PC-3 (cell line): Measurements from ENCODE around the gene EPHA3.

Experiments used
- EZH2 ChIP-seq: fragments of 300-600 bp; sonication (generic); IDR thresholded peaks from one replicate; pipeline ENCODE4 v1.6.1; 2017; ENCODE audit warnings: antibody characterized with exemption, mild to moderate bottlenecking, low read length; ENCODE audit not compliant: unreplicated experiment
- TF ChIP-seq, protein P1 (sequence below): fragments of 300-600 bp; sonication (generic); conservative IDR thresholded peaks from 2 replicates; pipeline ENCODE4 v1.5.1; 2017; ENCODE audit warnings: antibody characterized with exemption, low read depth, mild to moderate bottlenecking, low read length

DNA sequence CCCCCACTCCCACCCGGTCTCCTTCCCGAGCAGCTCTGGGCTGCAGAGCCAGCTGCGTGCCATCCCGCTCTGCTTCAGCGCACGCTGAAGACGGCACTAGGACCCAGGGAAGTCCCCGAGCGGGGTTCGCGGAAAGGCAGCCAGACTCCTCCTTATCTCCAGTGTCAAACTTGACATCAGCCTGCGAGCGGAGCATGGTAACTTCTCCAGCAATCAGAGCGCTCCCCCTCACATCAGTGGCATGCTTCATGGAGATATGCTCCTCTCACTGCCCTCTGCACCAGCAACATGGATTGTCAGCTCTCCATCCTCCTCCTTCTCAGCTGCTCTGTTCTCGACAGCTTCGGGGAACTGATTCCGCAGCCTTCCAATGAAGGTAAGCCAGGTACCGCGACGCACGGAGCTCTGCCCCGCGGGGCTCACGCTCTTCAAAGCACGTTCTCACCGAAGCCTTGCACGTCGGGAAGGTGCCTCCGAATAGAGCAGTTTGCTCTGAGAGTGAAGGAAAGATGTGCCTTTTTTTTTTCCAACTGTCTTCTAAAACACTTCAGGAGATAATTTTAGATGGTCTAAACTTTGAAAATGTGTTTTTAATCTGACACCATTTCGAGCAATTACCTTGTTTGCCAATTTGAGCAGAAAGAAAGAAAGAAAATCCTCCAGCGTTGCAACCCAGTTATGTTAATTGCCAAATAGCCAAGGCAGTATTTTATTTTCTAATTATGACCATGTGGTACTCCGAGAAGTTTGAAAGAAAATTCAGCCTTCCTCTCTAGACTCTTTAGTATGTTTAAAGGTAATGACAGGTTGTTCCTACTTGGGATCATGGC, at the start of gene EPHA3:
- TF ChIP-seq, protein P1, sequence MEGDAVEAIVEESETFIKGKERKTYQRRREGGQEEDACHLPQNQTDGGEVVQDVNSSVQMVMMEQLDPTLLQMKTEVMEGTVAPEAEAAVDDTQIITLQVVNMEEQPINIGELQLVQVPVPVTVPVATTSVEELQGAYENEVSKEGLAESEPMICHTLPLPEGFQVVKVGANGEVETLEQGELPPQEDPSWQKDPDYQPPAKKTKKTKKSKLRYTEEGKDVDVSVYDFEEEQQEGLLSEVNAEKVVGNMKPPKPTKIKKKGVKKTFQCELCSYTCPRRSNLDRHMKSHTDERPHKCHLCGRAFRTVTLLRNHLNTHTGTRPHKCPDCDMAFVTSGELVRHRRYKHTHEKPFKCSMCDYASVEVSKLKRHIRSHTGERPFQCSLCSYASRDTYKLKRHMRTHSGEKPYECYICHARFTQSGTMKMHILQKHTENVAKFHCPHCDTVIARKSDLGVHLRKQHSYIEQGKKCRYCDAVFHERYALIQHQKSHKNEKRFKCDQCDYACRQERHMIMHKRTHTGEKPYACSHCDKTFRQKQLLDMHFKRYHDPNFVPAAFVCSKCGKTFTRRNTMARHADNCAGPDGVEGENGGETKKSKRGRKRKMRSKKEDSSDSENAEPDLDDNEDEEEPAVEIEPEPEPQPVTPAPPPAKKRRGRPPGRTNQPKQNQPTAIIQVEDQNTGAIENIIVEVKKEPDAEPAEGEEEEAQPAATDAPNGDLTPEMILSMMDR = no peak
- no peak for TF ChIP-seq EZH2
